HL-60 (cell line): Measurements from ENCODE around the gene CDKN2AIPNL.

Experiments used
- CTCF ChIP-seq: IDR thresholded peaks from one replicate; pipeline ENCODE4 v1.5.1; 2011; ENCODE audit warnings: low read length, control low read depth, inconsistent platforms; ENCODE audit not compliant: insufficient read depth
- GABPA ChIP-seq: IDR thresholded peaks from 2 replicates; pipeline ENCODE4 v1.6.1; 2012; ENCODE audit warnings: low read depth
- POLR2AphosphoS5 ChIP-seq: IDR thresholded peaks from 2 replicates; pipeline ENCODE4 v1.6.1; 2012; ENCODE audit warnings: low read depth
- REST ChIP-seq: IDR thresholded peaks from 2 replicates; pipeline ENCODE4 v1.6.1; 2012; ENCODE audit warnings: low read depth; ENCODE audit not compliant: insufficient replicate concordance

- TF ChIP-seq CTCF: no peak
- no peak for TF ChIP-seq POLR2AphosphoS5
- no peak for TF ChIP-seq REST
- TF ChIP-seq GABPA: no peak
Measured at GRCh38 chr5:134417707-134418106, 6.0 kb upstream of the CDKN2AIPNL start.
